Bronchus fibroblast of lung (primary cell): ENCODE results near the gene MINDY4. TPM values are rescaled to one million over a fixed set of nuclear protein-coding genes. Genes with fewer than 3 reads are reported as not detected.

Source experiments
- total RNA-seq: library from RNA; depleted of rRNA; stranded (reverse); fragments of >200 nt; gene quantifications from 2 replicates; pipeline ENCODE4 v1.2.3, GENCODE V29; 2015

MINDY4 gene
- total RNA-seq: 5.1 and 6.7 TPM in 2 replicates

GRCh38 chr7:30771174-30771879 is at the start of gene MINDY4:
MINDY4 (plus strand) TSS chr7:30771417; CDS start chr7:30771494, 77 bp downstream.

GRCh38 chr7:30751696-30752273 is 19.4 kb upstream of the MINDY4 start, which contains the start of gene INMT:
INMT (plus strand) TSS chr7:30752135; CDS start chr7:30752151, 16 bp downstream.

GRCh38 chr7:30911561-30911969 is 140.3 kb downstream of the MINDY4 start, which contains the start of gene AQP1:
AQP1 (plus strand) TSS chr7:30911853; CDS start chr7:30911910, 57 bp downstream.

Other genes with a start within 250 kb of the MINDY4 start
- 343 and 366 TPM in 2 replicates for gene GARS1, start 176.5 kb upstream of the MINDY4 start, total RNA-seq
- not detected in 2 replicates for gene CRHR2, start 89.0 kb upstream of the MINDY4 start, total RNA-seq
- gene INMT, start 19.3 kb upstream of the MINDY4 start, total RNA-seq: 2.1 and 2.5 TPM in 2 replicates
- 0.45 and 0.50 TPM in 2 replicates for gene AQP1, start 140.4 kb downstream of the MINDY4 start, total RNA-seq
- gene GHRHR, start 192.5 kb downstream of the MINDY4 start, total RNA-seq: not detected in 2 replicates